GM21381 (cell line): ENCODE data around the gene SNX33.

Experiments
- ATAC-seq: cut with Tn5 transposase; IDR thresholded peaks from one replicate; pipeline ENCODE4 v1.9.1; 2021; ENCODE audit warnings: mild to moderate bottlenecking, moderate library complexity; ENCODE audit not compliant: unreplicated experiment

SNX33 gene

GRCh38 chr15:75641179-75641503 lies 6.6 kb upstream of the SNX33 start:
- ATAC-seq = no peak

GRCh38 chr15:75641603-75642002 lies 6.1 kb upstream of the SNX33 start:
- no peak for ATAC-seq

- ATAC-seq = no peak
These were observed 3.3 kb upstream of the SNX33 start for GRCh38 chr15:75644376-75644775.

GRCh38 chr15:75646112-75646943 lies 1.4 kb upstream of the SNX33 start:
- ATAC-seq = no peak

GRCh38 chr15:75646944-75647364 lies 758 bp upstream of the SNX33 start:
- ATAC-seq = no peak

- no peak for ATAC-seq
These were observed 666 bp downstream of the SNX33 start for GRCh38 chr15:75648156-75649000.

- ATAC-seq = no peak
These were observed 1.5 kb downstream of the SNX33 start for GRCh38 chr15:75649045-75649761.

GRCh38 chr15:75649848-75650247 lies 2.1 kb downstream of the SNX33 start:
- ATAC-seq = no peak

GRCh38 chr15:75650908-75651809 lies 3.4 kb downstream of the SNX33 start:
- no peak for ATAC-seq

GRCh38 chr15:75651810-75652543 lies 4.3 kb downstream of the SNX33 start:
- no peak for ATAC-seq

- no peak for ATAC-seq
These were observed 5.7 kb downstream of the SNX33 start for GRCh38 chr15:75653347-75653913.

- no peak for ATAC-seq
These were observed 6.6 kb downstream of the SNX33 start for GRCh38 chr15:75654201-75654907.

- ATAC-seq = no peak
These were observed 8.2 kb downstream of the SNX33 start for GRCh38 chr15:75655931-75656330.

GRCh38 chr15:75656331-75656730 lies 8.6 kb downstream of the SNX33 start:
- no peak for ATAC-seq

- no peak for ATAC-seq
These were observed 9.1 kb downstream of the SNX33 start for GRCh38 chr15:75656813-75657212.

- no peak for ATAC-seq
These were observed 11.5 kb downstream of the SNX33 start for GRCh38 chr15:75659141-75659771.

GRCh38 chr15:75659928-75660645 lies 12.4 kb downstream of the SNX33 start:
- ATAC-seq = no peak
